ENCODE results near the gene DENND4A. TPM values are rescaled to one million over a fixed set of nuclear protein-coding genes. Genes with fewer than 3 reads are reported as not detected.

The DENND4A gene
- total RNA-seq, 3 donors from 2014 or later (not counting 1 experiment from before 2014, with no cell fraction given) = 65.8 to 84.6 (median 66.1) TPM

GRCh38 chr15:65766422-65767263, 25.4 kb downstream of the DENND4A start:
- Histone ChIP-seq H3K27me3 (ENCODE audit: control insufficient read depth, insufficient read depth, low read length) (no peaks in the 10 kb centered on the region), H3K4me1 (ENCODE audit: control insufficient read depth, insufficient read depth, low read length) (peaks cover 27% of the 10 kb centered on the region), H3K9me3 (ENCODE audit: control insufficient read depth, insufficient read depth, low read length) (no peaks in the 10 kb centered on the region), H3K4me3 (ENCODE audit: low read length) (no peak overlapping the region), H3K27ac (ENCODE audit: low read length) (no peak overlapping the region), H3K36me3 (ENCODE audit: control insufficient read depth, insufficient read depth, low read length) (no peaks in the 10 kb centered on the region)
- H3K27me3 Mint-ChIP-seq (ENCODE audit: low read depth in 2 of 2) = no peaks in the 10 kb centered on the region
- no peak overlapping the region for H3K4me3 Mint-ChIP-seq
- ATAC-seq (peak in 2 of 3 donors; percentile 17 to 57), DNase-seq (no peak)
- peak overlapping the region in 1 of 2 donors; percentile 38 for H3K27ac Mint-ChIP-seq
- 100% methylated on average over 1 of the region's 3 CpGs for WGBS (ENCODE audit: insufficient coverage)
- intact Hi-C loops (cut with micrococcal nuclease) = no loop called here
- peaks cover 45 to 57% of the 10 kb centered on the region in 2 donors for H3K4me1 Mint-ChIP-seq
- no peaks in the 10 kb centered on the region for H3K9me3 Mint-ChIP-seq
- TF ChIP-seq, protein P1, sequence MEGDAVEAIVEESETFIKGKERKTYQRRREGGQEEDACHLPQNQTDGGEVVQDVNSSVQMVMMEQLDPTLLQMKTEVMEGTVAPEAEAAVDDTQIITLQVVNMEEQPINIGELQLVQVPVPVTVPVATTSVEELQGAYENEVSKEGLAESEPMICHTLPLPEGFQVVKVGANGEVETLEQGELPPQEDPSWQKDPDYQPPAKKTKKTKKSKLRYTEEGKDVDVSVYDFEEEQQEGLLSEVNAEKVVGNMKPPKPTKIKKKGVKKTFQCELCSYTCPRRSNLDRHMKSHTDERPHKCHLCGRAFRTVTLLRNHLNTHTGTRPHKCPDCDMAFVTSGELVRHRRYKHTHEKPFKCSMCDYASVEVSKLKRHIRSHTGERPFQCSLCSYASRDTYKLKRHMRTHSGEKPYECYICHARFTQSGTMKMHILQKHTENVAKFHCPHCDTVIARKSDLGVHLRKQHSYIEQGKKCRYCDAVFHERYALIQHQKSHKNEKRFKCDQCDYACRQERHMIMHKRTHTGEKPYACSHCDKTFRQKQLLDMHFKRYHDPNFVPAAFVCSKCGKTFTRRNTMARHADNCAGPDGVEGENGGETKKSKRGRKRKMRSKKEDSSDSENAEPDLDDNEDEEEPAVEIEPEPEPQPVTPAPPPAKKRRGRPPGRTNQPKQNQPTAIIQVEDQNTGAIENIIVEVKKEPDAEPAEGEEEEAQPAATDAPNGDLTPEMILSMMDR (IDR thresholded peaks at IDR 0.05) = no peak
- peaks cover 7% of the 10 kb centered on the region for H3K36me3 Mint-ChIP-seq

GRCh38 chr15:65765106-65765505, 27.0 kb downstream of the DENND4A start:
- Mint-ChIP-seq H3K4me1 (peaks cover 47 to 61% of the 10 kb centered on the region in 2 donors), H3K27me3 (ENCODE audit: low read depth in 2 of 2) (no peaks in the 10 kb centered on the region), H3K36me3 (no peaks in the 10 kb centered on the region), H3K27ac (peak overlapping the region in 1 of 2 donors; percentile 38), H3K4me3 (no peak overlapping the region), H3K9me3 (no peaks in the 10 kb centered on the region)
- Histone ChIP-seq H3K27ac (ENCODE audit: low read length) (no peak overlapping the region), H3K27me3 (ENCODE audit: control insufficient read depth, insufficient read depth, low read length) (no peaks in the 10 kb centered on the region), H3K36me3 (ENCODE audit: control insufficient read depth, insufficient read depth, low read length) (no peaks in the 10 kb centered on the region), H3K4me1 (ENCODE audit: control insufficient read depth, insufficient read depth, low read length) (peaks cover 36% of the 10 kb centered on the region), H3K9me3 (ENCODE audit: control insufficient read depth, insufficient read depth, low read length) (no peaks in the 10 kb centered on the region), H3K4me3 (ENCODE audit: low read length) (no peak overlapping the region)
- ATAC-seq (no peak), DNase-seq (no peak)
- TF ChIP-seq, protein P1 (IDR thresholded peaks at IDR 0.05) = no peak
- WGBS (ENCODE audit: insufficient coverage) = 14% methylated on average over 1 of the region's 2 CpGs
- intact Hi-C loops (cut with micrococcal nuclease) = no loop called here

DNA sequence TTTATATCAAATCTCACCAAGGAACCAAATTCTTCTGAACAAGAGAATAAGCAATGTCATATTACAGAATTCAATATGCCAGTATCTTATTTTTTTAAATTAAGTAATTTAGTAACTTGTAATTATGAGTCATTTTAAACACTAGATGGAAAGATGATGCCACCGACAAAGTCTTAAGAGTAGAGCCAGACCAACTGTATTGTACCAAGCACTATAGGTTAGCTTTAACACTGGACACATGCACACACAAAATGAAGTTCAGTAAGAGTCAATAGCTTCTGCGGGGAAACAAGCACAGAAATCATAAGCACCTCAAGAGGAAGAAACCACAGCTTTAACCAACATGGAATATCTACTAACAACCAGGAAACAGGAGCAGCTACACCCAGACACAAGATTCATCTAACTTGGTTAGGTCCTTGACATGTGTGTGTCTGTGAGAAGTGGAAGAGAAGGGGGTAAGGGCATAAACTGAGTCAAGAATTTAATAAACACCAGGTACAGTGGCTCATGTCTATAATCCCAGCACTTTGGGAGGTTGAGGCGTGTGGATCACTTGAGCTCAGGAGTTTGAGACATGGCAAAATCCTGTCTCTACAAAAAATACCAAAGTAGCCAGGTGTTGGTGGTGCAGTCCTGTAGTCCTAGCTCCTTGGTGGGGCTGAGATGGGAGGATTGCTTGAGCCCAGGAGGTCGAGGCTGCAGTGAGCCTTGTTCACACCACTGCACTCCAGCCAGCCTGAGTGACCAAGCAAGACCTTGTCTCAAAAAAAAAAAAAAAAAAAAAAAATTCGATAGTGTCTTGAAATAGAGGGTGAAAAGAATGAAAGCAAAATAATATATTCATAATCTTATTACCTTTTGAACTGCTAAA, 28.9 kb downstream of the DENND4A start:
- ATAC-seq (no peak), DNase-seq (no peak)
- peak overlapping the region; percentile 30 to 80 for H3K27ac Mint-ChIP-seq
- Histone ChIP-seq H3K4me1 (ENCODE audit: control insufficient read depth, insufficient read depth, low read length) (peaks cover 36% of the 10 kb centered on the region), H3K9me3 (ENCODE audit: control insufficient read depth, insufficient read depth, low read length) (no peaks in the 10 kb centered on the region), H3K4me3 (ENCODE audit: low read length) (no peak overlapping the region), H3K27ac (ENCODE audit: low read length) (no peak overlapping the region), H3K36me3 (ENCODE audit: control insufficient read depth, insufficient read depth, low read length) (peaks cover 4% of the 10 kb centered on the region), H3K27me3 (ENCODE audit: control insufficient read depth, insufficient read depth, low read length) (no peaks in the 10 kb centered on the region)
- intact Hi-C loops (cut with micrococcal nuclease) = no loop called here
- H3K27me3 Mint-ChIP-seq (ENCODE audit: low read depth in 2 of 2) = no peaks in the 10 kb centered on the region
- no peaks in the 10 kb centered on the region for H3K36me3 Mint-ChIP-seq
- WGBS (ENCODE audit: insufficient coverage) = 68% methylated on average over 3 of the region's 5 CpGs
- H3K4me1 Mint-ChIP-seq = peaks cover 44 to 49% of the 10 kb centered on the region in 2 donors
- H3K9me3 Mint-ChIP-seq = no peaks in the 10 kb centered on the region
- TF ChIP-seq, protein P1 (IDR thresholded peaks at IDR 0.05) = no peak
- peak overlapping the region; percentile 64 for H3K4me3 Mint-ChIP-seq
